DOHH2 (cell line): ENCODE data around the gene LRRN2.

Experiments
- CTCF ChIP-seq: fragments of 200-600 bp; sonication (generic); IDR thresholded peaks from one replicate; pipeline ENCODE4 v1.5.1; 2014; ENCODE audit warnings: antibody characterized with exemption, mild to moderate bottlenecking, low read depth, low read length; ENCODE audit not compliant: poor library complexity, severe bottlenecking
- EZH2phosphoT487 ChIP-seq: fragments of 200-600 bp; sonication (generic); IDR thresholded peaks from 2 replicates; pipeline ENCODE4 v1.6.1; 2017; ENCODE audit warnings: borderline replicate concordance, mild to moderate bottlenecking, antibody characterized with exemption, low read length, moderate library complexity, mixed read lengths

- TF ChIP-seq CTCF: no peak
- TF ChIP-seq EZH2phosphoT487: no peak
These were observed 113.9 kb downstream of the LRRN2 start for GRCh38 chr1:204571631-204572030.
